Prostate gland (tissue), 2 donors: ENCODE results near the gene CNNM1.

Source experiments
- POLR2A ChIP-seq: fragments of 450-650 bp; IDR thresholded peaks from one replicate; pipeline ENCODE4 v1.6.1; 2016; ENCODE audit warnings: antibody characterized with exemption, mild to moderate bottlenecking
- POLR2AphosphoS5 ChIP-seq: sonication (generic); formaldehyde crosslinking; IDR thresholded peaks from one replicate; pipeline ENCODE4 v1.6.1; 2017; ENCODE audit warnings: antibody characterized with exemption
- TF ChIP-seq, protein P1 (sequence below), 4 experiments: fragments of 200-600 bp in 2 of 4; fragments of 450-650 bp in 2 of 4; sonication (generic) in 2 of 4; IDR thresholded peaks; 1 replicate in 3 of 4; 2 replicates in 1 of 4; pipeline ENCODE4 v1.5.1; 2016 to 2019; ENCODE audit warnings: antibody characterized with exemption in 4 of 4, mild to moderate bottlenecking in 2 of 4, moderate library complexity in 2 of 4

- TF ChIP-seq POLR2A: no peak
- TF ChIP-seq, protein P1, sequence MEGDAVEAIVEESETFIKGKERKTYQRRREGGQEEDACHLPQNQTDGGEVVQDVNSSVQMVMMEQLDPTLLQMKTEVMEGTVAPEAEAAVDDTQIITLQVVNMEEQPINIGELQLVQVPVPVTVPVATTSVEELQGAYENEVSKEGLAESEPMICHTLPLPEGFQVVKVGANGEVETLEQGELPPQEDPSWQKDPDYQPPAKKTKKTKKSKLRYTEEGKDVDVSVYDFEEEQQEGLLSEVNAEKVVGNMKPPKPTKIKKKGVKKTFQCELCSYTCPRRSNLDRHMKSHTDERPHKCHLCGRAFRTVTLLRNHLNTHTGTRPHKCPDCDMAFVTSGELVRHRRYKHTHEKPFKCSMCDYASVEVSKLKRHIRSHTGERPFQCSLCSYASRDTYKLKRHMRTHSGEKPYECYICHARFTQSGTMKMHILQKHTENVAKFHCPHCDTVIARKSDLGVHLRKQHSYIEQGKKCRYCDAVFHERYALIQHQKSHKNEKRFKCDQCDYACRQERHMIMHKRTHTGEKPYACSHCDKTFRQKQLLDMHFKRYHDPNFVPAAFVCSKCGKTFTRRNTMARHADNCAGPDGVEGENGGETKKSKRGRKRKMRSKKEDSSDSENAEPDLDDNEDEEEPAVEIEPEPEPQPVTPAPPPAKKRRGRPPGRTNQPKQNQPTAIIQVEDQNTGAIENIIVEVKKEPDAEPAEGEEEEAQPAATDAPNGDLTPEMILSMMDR (IDR thresholded peaks at IDR 0.05): no peak
- no peak for TF ChIP-seq POLR2AphosphoS5
Measured at GRCh38 chr10:99353182-99353581, 24.0 kb downstream of the CNNM1 start.
